ENCODE measurements around the gene RAB40C. TPM values are rescaled to one million over a fixed set of nuclear protein-coding genes. Genes with fewer than 3 reads are reported as not detected.

RAB40C gene
- total and polyA plus RNA-seq, 4 donors, result 6.1 to 11.0 (median 9.2) TPM

DNA sequence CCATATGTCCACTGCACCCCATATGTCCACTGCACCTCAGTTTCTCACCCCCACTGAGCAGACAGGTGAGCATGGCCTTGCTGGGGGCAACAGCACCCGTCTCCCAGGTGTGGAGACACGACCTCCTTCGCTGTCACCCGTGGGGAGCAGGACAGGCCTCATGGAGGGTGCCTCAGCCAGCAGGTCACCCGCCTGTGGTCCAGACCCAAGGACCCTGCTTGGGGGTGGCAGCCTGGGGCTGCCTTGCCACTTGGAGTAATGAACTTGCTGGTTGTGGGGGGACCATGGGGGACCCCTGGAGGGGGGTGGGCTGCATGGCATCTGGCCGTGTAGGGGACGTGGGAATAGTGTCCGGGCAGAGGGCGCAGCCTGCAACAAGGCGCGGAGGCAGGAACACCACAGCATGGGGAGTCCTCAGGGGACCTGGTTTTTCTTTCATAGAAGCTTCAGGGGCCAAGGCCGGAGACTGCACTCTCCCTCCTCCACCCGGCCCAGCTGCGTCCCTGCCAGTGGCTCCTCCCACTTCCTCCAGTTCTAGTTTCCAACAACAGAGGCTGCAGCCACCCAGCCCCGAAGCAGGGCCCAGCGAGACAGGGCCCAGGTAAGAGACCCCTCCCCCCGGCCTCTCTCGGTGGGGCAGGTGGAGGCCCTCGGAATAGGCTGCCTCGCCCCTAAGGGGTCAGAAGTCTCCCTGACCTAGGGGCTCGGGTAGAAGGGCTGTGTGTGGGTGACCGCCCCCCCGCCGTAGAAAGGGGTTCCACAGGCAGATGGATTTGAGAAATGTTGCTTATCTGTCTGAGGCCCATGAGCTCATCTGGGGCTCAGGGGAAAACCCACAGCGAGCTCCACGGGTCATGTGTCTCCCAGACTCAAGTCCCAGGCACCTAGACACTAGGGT lies 23.1 kb upstream of the RAB40C start, which contains the start of gene NHLRC4:
TSS of gene NHLRC4 (plus strand) at position 531 of the 898 bp plus-strand sequence. CDS start 1,043 bp downstream, outside the sequence.
- Histone ChIP-seq H3K9me3 (ENCODE audit: control insufficient read depth in 4 of 4, low read length in 3 of 4) (no peaks in the 10 kb centered on the region), H3K4me3 (ENCODE audit: low read depth in 1 of 3, low read length in 3 of 3) (peak within 1 kb of the TSS in 1 of 3 donors; percentile 0), H3K36me3 (ENCODE audit: control insufficient read depth in 4 of 4, insufficient read depth in 3 of 4, low read depth in 1 of 4, low read length in 3 of 4) (no peaks in the 10 kb centered on the region), H3K9ac (ENCODE audit: low read depth in 1 of 2, low read length in 2 of 2) (no peak within 1 kb of the TSS), H3K27ac (ENCODE audit: low read depth in 1 of 2, low read length in 2 of 2) (no peak within 1 kb of the TSS), H3K4me1 (ENCODE audit: control insufficient read depth in 4 of 4, insufficient read depth in 4 of 4, low read length in 3 of 4) (peaks cover 5 to 37% (median 14%) of the 10 kb centered on the region in 4 donors), H3K27me3 (ENCODE audit: control insufficient read depth in 4 of 4, insufficient read depth in 4 of 4, low read length in 3 of 4) (no peaks in the 10 kb centered on the region)
- DNase-seq (ENCODE audit: low spot score), result peak; percentile 83
- 61% methylated on average over 26 of the region's 26 CpGs for WGBS
- TF ChIP-seq SP1 (IDR thresholded peaks at IDR 0.05) (no peak), EGR1 (IDR thresholded peaks at IDR 0.05; ENCODE audit: low read depth in 2 of 2) (no peak), HNF4A (conservative IDR thresholded peaks at IDR 0.05) (no peak), YY1 (IDR thresholded peaks at IDR 0.05) (no peak), RXRA (IDR thresholded peaks at IDR 0.05) (no peak), FOXA1 (IDR thresholded peaks at IDR 0.05) (no peak), GABPA (IDR thresholded peaks at IDR 0.05 in 1 of 2, conservative IDR thresholded peaks at IDR 0.05 in 1 of 2) (no peak)

DNA sequence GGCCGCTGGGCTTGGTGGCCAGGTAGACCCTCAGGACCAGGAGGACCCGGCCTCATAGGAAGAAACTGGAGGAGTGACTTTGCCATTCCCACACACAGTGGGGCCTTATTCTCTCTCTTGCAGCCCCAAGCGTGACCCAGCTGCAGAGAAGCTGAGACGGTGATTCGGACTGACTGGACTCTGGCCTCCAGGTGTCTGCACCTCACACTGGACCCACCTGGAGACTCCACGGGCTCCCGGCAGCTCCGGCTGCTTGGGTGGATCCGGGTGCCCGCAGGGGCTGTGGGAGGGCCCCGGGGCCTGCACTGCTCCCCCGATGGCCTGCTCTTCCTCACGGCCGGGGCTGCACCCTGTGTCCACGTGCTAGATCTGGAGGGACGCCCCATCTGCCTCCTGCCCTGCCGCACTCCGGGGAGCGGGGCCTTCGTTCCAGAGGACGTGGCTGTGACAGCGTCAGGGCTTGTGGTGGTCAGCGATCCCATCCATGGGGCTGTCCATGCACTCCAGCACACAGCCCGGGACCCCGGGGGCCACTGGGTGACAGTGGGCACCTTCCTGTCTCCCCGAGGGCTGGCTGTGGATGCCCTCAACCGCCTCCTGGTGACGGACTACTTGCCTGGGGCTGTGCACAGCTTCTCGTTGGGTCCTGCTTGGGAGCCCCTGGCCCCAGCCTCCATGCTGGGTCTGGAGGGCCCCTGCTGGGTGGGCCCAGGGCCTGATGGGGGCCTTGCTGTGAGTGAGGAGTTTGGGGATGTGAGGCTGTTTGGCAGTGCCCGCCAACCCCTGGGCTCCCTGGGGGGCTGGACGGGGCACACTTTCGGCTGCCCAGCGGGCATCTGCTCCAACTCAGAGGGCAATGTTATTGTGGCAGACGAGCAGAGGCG lies 22.3 kb upstream of the RAB40C start:
- no peak for DNase-seq (ENCODE audit: low spot score)
- 93% methylated on average over 35 of the region's 35 CpGs for WGBS
- Histone ChIP-seq H3K9ac (ENCODE audit: low read depth in 1 of 2, low read length in 2 of 2) (no peak overlapping the region), H3K4me1 (ENCODE audit: control insufficient read depth in 4 of 4, insufficient read depth in 4 of 4, low read length in 3 of 4) (peaks cover 5 to 37% (median 14%) of the 10 kb centered on the region in 4 donors), H3K4me3 (ENCODE audit: low read depth in 1 of 3, low read length in 3 of 3) (no peak overlapping the region), H3K9me3 (ENCODE audit: control insufficient read depth in 4 of 4, low read length in 3 of 4) (no peaks in the 10 kb centered on the region), H3K27me3 (ENCODE audit: control insufficient read depth in 4 of 4, insufficient read depth in 4 of 4, low read length in 3 of 4) (no peaks in the 10 kb centered on the region), H3K36me3 (ENCODE audit: control insufficient read depth in 4 of 4, insufficient read depth in 3 of 4, low read depth in 1 of 4, low read length in 3 of 4) (no peaks in the 10 kb centered on the region), H3K27ac (ENCODE audit: low read depth in 1 of 2, low read length in 2 of 2) (no peak overlapping the region)
- TF ChIP-seq FOXA1 (IDR thresholded peaks at IDR 0.05) (no peak), RXRA (IDR thresholded peaks at IDR 0.05) (no peak), SP1 (IDR thresholded peaks at IDR 0.05) (no peak), NR2F2 (IDR thresholded peaks at IDR 0.05) (no peak), HNF4G (IDR thresholded peaks at IDR 0.05) (no peak), JUND (IDR thresholded peaks at IDR 0.05) (no peak), GABPA (IDR thresholded peaks at IDR 0.05 in 1 of 2, conservative IDR thresholded peaks at IDR 0.05 in 1 of 2) (no peak), FOXA2 (IDR thresholded peaks at IDR 0.05) (no peak), YY1 (IDR thresholded peaks at IDR 0.05) (no peak)
- TF ChIP-seq, protein P1, sequence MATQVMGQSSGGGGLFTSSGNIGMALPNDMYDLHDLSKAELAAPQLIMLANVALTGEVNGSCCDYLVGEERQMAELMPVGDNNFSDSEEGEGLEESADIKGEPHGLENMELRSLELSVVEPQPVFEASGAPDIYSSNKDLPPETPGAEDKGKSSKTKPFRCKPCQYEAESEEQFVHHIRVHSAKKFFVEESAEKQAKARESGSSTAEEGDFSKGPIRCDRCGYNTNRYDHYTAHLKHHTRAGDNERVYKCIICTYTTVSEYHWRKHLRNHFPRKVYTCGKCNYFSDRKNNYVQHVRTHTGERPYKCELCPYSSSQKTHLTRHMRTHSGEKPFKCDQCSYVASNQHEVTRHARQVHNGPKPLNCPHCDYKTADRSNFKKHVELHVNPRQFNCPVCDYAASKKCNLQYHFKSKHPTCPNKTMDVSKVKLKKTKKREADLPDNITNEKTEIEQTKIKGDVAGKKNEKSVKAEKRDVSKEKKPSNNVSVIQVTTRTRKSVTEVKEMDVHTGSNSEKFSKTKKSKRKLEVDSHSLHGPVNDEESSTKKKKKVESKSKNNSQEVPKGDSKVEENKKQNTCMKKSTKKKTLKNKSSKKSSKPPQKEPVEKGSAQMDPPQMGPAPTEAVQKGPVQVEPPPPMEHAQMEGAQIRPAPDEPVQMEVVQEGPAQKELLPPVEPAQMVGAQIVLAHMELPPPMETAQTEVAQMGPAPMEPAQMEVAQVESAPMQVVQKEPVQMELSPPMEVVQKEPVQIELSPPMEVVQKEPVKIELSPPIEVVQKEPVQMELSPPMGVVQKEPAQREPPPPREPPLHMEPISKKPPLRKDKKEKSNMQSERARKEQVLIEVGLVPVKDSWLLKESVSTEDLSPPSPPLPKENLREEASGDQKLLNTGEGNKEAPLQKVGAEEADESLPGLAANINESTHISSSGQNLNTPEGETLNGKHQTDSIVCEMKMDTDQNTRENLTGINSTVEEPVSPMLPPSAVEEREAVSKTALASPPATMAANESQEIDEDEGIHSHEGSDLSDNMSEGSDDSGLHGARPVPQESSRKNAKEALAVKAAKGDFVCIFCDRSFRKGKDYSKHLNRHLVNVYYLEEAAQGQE (IDR thresholded peaks at IDR 0.05), result no peak
- TF ChIP-seq, protein P2, sequence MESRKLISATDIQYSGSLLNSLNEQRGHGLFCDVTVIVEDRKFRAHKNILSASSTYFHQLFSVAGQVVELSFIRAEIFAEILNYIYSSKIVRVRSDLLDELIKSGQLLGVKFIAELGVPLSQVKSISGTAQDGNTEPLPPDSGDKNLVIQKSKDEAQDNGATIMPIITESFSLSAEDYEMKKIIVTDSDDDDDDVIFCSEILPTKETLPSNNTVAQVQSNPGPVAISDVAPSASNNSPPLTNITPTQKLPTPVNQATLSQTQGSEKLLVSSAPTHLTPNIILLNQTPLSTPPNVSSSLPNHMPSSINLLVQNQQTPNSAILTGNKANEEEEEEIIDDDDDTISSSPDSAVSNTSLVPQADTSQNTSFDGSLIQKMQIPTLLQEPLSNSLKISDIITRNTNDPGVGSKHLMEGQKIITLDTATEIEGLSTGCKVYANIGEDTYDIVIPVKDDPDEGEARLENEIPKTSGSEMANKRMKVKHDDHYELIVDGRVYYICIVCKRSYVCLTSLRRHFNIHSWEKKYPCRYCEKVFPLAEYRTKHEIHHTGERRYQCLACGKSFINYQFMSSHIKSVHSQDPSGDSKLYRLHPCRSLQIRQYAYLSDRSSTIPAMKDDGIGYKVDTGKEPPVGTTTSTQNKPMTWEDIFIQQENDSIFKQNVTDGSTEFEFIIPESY (IDR thresholded peaks at IDR 0.05), result no peak
- TF ChIP-seq, protein P3, sequence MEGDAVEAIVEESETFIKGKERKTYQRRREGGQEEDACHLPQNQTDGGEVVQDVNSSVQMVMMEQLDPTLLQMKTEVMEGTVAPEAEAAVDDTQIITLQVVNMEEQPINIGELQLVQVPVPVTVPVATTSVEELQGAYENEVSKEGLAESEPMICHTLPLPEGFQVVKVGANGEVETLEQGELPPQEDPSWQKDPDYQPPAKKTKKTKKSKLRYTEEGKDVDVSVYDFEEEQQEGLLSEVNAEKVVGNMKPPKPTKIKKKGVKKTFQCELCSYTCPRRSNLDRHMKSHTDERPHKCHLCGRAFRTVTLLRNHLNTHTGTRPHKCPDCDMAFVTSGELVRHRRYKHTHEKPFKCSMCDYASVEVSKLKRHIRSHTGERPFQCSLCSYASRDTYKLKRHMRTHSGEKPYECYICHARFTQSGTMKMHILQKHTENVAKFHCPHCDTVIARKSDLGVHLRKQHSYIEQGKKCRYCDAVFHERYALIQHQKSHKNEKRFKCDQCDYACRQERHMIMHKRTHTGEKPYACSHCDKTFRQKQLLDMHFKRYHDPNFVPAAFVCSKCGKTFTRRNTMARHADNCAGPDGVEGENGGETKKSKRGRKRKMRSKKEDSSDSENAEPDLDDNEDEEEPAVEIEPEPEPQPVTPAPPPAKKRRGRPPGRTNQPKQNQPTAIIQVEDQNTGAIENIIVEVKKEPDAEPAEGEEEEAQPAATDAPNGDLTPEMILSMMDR (IDR thresholded peaks at IDR 0.05; ENCODE audit: low read depth, low read length, missing input control), result no peak

Data from liver (tissue), 9 donors.